Choroid plexus epithelial cell (primary cell): Measurements from ENCODE around the gene PCGF2.
A peak's percentile ranks its signal among the peaks of the same experiment; 100 is the strongest.

ENCODE experiments used
- DNase-seq: peaks from one replicate; pipeline ENCODE4 v3.0.0-alpha.2; 2010; ENCODE audit warnings: low read depth
- H3K4me3 ChIP-seq: 2 replicates; pipeline ENCODE4 v1.5.1; 2011; ENCODE audit warnings: low read depth, mild to moderate bottlenecking, control low read depth, low read length, moderate library complexity
- CTCF ChIP-seq: conservative IDR thresholded peaks from 2 replicates; pipeline ENCODE4 v1.5.1; 2011; ENCODE audit warnings: low read depth, mild to moderate bottlenecking, control low read depth, inconsistent platforms, low read length, moderate library complexity

The PCGF2 gene

DNA sequence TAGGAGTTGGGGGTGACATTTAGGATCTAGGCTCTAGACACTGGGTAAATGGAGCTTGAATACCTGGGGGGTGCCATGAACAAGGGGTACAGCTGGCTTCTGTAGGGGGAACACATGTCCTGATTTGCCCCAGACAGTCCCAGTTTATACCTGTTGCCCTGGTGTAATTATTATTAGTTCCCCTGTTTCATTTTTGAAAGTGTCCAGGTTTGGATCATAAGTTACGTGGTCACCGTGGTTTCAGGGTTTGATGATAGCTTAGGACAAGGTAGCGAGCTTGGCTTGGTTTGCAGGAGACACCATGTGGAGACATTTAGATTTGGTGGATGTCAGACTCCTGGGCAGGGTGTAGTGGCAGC lies 37.6 kb downstream of the PCGF2 start:
- TF ChIP-seq CTCF: no peak
- no peak overlapping the region for H3K4me3 ChIP-seq
- no peak for DNase-seq

GRCh38 chr17:38709864-38710603 lies 38.1 kb downstream of the PCGF2 start:
- no peak for TF ChIP-seq CTCF
- H3K4me3 ChIP-seq: no peak overlapping the region
- no peak for DNase-seq

- no peak overlapping the region for H3K4me3 ChIP-seq
- TF ChIP-seq CTCF: no peak
Measured at GRCh38 chr17:38709104-38709820, 38.9 kb downstream of the PCGF2 start.

GRCh38 chr17:38707678-38708351 lies 40.3 kb downstream of the PCGF2 start:
- no peak overlapping the region for H3K4me3 ChIP-seq
- no peak for DNase-seq
- no peak for TF ChIP-seq CTCF

More at GRCh38 chr17:38709104-38709820, 38.9 kb downstream of the PCGF2 start:
- no peak for DNase-seq

- TF ChIP-seq CTCF: no peak
- H3K4me3 ChIP-seq: peak overlapping the region; percentile 67
- DNase-seq: no peak
Measured at GRCh38 chr17:38706505-38707216, 41.5 kb downstream of the PCGF2 start.

DNA sequence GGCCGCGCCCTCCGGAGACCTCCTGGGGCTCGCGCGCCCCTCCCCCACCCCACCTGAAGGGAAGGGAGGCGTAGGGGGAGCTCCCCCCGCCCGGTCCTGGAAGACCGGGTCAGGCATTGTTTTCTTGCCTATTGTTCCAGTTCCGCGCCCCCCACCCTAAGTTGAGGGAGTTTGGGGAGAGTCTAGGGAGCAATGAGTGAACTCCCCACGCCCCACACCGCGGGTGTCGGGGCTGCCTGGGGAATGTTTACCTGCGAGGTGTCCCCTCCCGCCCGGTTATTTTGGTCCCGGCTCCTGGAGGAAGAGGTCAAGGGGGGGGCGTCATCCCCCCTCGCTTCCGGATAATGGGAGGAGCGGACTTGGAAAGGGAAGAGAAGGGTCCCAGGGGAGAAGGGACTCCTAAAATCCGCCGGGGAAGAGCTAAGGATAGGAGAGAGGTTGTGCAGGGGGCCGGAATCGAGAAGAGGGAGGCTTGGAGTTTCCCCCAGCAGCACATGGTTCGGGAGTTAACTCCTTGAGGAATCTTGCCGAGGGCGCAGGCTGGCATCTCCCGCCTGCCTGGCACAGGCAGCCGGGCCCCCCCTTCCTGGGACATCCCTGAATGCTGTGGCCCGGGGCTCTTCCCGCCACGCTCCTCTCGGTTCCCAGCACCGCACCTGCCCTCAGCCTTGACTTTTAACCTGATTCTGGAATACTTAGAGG lies 42.2 kb downstream of the PCGF2 start:
- peak overlapping the region; percentile 67 for H3K4me3 ChIP-seq
- DNase-seq: no peak
- TF ChIP-seq CTCF: no peak
